ENCODE data around the gene EDNRA. TPM values are rescaled to one million over a fixed set of nuclear protein-coding genes. Genes with fewer than 3 reads are reported as not detected.

Gene EDNRA
- total RNA-seq, 1 experiment from 2014 or later, result 36.5 TPM

- DNase-seq (ENCODE audit: low read depth), result no peak
Measured at GRCh38 chr4:147587041-147587440, 106.1 kb downstream of the EDNRA start.

GRCh38 chr4:147589586-147589985 lies 108.7 kb downstream of the EDNRA start:
- peak; percentile 62 for DNase-seq (ENCODE audit: low read depth)

GRCh38 chr4:147590249-147590920 lies 109.5 kb downstream of the EDNRA start:
- DNase-seq (ENCODE audit: low read depth), result peak; percentile 81

GRCh38 chr4:147591106-147591505 lies 110.2 kb downstream of the EDNRA start:
- DNase-seq (ENCODE audit: low read depth), result no peak

GRCh38 chr4:147594107-147594506 lies 113.2 kb downstream of the EDNRA start:
- DNase-seq (ENCODE audit: low read depth), result no peak

Other genes with a start within 250 kb of the EDNRA start
- 32.6 and 32.9 TPM in 2 replicates for gene TMEM184C, start 136.3 kb downstream of the EDNRA start, total RNA-seq (2014; rRNA removed)
- gene PRMT9, start 203.1 kb downstream of the EDNRA start, total RNA-seq (2014; rRNA removed), result 7.4 and 9.1 TPM in 2 replicates

Data from LHCN-M2 (cell line).